PC-9 (cell line): Measurements from ENCODE around the gene KRT77.

ENCODE experiments used
- EZH2 ChIP-seq: fragments of 200-600 bp; sonication (generic); IDR thresholded peaks from 2 replicates; pipeline ENCODE4 v1.8.0; 2017; ENCODE audit warnings: antibody characterized with exemption, low read depth
- TF ChIP-seq, protein P1 (sequence below): fragments of 200-600 bp; sonication (generic); conservative IDR thresholded peaks from 2 replicates; pipeline ENCODE4 v1.6.1; 2017; ENCODE audit warnings: mixed run types, antibody characterized with exemption, mild to moderate bottlenecking, moderate library complexity

DNA sequence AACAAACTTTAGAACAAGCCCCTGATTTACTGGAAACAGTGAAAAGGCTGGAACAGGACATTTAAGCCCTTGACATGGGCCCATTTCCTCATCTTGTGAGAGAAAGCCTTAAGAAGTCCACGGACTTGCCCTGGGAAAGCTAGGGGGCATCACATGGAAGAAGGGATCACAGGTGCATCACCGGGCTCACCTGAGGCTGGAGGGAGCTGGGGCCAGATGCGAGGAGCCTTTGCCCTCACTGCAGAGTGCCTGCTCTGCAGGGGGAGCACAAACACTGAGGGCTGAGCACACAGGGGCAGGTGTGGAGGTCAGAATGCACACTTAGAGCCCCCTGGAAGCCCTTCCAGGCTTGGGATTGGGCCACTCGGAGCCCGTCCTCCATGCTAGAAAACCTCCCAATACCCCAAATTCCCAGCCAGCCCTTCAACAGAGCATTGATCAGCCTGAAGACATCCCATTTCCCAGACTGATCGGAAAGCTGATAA, 17.9 kb downstream of the KRT77 start:
- no peak for TF ChIP-seq EZH2
- TF ChIP-seq, protein P1, sequence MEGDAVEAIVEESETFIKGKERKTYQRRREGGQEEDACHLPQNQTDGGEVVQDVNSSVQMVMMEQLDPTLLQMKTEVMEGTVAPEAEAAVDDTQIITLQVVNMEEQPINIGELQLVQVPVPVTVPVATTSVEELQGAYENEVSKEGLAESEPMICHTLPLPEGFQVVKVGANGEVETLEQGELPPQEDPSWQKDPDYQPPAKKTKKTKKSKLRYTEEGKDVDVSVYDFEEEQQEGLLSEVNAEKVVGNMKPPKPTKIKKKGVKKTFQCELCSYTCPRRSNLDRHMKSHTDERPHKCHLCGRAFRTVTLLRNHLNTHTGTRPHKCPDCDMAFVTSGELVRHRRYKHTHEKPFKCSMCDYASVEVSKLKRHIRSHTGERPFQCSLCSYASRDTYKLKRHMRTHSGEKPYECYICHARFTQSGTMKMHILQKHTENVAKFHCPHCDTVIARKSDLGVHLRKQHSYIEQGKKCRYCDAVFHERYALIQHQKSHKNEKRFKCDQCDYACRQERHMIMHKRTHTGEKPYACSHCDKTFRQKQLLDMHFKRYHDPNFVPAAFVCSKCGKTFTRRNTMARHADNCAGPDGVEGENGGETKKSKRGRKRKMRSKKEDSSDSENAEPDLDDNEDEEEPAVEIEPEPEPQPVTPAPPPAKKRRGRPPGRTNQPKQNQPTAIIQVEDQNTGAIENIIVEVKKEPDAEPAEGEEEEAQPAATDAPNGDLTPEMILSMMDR = no peak
